ENCODE measurements around the gene PRKCB.

GRCh38 chr16:23953476-23953875 is 117.7 kb downstream of the PRKCB start:
- TF ChIP-seq CTCF (IDR thresholded peaks at IDR 0.05) (no peak), POLR2A (IDR thresholded peaks at IDR 0.05) (no peak)
